T-cell (primary cell): ENCODE data around the gene STARD3. TPM values are rescaled to one million over a fixed set of nuclear protein-coding genes. Genes with fewer than 3 reads are reported as not detected.

Experiments
- ATAC-seq, 4 experiments: fragments of 200-7000 bp in 3 of 4; fragments of 150-1000 bp in 1 of 4; cut with Tn5 transposase; replicated peaks in 1 of 4; 1 replicate in 3 of 4; 2 replicates in 1 of 4; pipeline ENCODE4 v1.10.0; 2021; ENCODE audit warnings: moderate library complexity in 3 of 4, mild to moderate bottlenecking in 2 of 4, moderate number of reproducible peaks in 1 of 4
- CTCF ChIA-PET, 2 donors: fragments of 300-600 bp; sonication (Branson Sonifier 250); formaldehyde crosslinking; loops; one replicate each; lab custom pipeline; 2022; ENCODE audit warnings: antibody characterized with exemption in 2 of 2; lab: Charles Lee
- POLR2A ChIA-PET, 2 donors: fragments of 300-600 bp; sonication (Branson Sonifier 250); formaldehyde crosslinking; loops; one replicate each; lab custom pipeline; 2022; ENCODE audit warnings: antibody characterized with exemption in 2 of 2; lab: Charles Lee
- DNase-seq, 35 experiments: peaks; one replicate each; pipeline versions ENCODE4 v3.0.0 to v3.0.0-alpha.2; 2013 to 2023
- H3K27ac ChIP-seq: one replicate; pipeline ENCODE4 v1.5.1; 2013; ENCODE audit warnings: low read length
- H3K27me3 ChIP-seq, 2 experiments: replicated peaks in 1 of 2; 1 replicate in 1 of 2; 2 replicates in 1 of 2; pipeline versions ENCODE4 v1.6.1 to v1.7.0; 2013; ENCODE audit warnings: low read length in 1 of 2, mixed read lengths in 1 of 2; ENCODE audit not compliant: control insufficient read depth in 2 of 2, insufficient read depth in 2 of 2; ENCODE audit errors: extremely low read depth in 1 of 2
- H3K36me3 ChIP-seq, 2 donors: 1 replicate in 1 of 2; 2 replicates in 1 of 2; pipeline versions ENCODE4 v1.6.1 to v1.7.0; 2013; ENCODE audit warnings: low read length in 1 of 2; ENCODE audit not compliant: control insufficient read depth in 2 of 2, insufficient read depth in 1 of 2; ENCODE audit errors: extremely low read depth in 1 of 2
- H3K4me1 ChIP-seq, 2 experiments: 1 replicate in 1 of 2; 2 replicates in 1 of 2; pipeline versions ENCODE4 v1.6.1 to v1.7.0; 2013; ENCODE audit warnings: low read length in 2 of 2, mixed read lengths in 1 of 2; ENCODE audit not compliant: insufficient read depth in 2 of 2, control insufficient read depth in 1 of 2; ENCODE audit errors: extremely low read depth in 1 of 2
- H3K4me3 ChIP-seq, 2 donors: 1 replicate in 1 of 2; 2 replicates in 1 of 2; pipeline versions ENCODE4 v1.5.1 to v1.7.0; 2013; ENCODE audit warnings: mild to moderate bottlenecking in 2 of 2, low read length in 1 of 2, moderate library complexity in 1 of 2; ENCODE audit not compliant: control insufficient read depth in 1 of 2; ENCODE audit errors: extremely low read depth in 1 of 2
- H3K9me3 ChIP-seq: 2 replicates; pipeline ENCODE4 v1.7.0; 2013
- H3K27ac Mint-ChIP-seq, 2 donors: one replicate each; pipeline ENCODE4 v1.8.0; 2020 to 2021; ENCODE audit warnings: mild to moderate bottlenecking in 2 of 2, mixed read lengths in 2 of 2
- H3K27me3 Mint-ChIP-seq, 2 donors: one replicate each; pipeline ENCODE4 v1.8.0; 2021 to 2022; ENCODE audit warnings: mixed read lengths in 2 of 2
- H3K36me3 Mint-ChIP-seq: one replicate; pipeline ENCODE4 v1.8.0; 2021; ENCODE audit warnings: mixed read lengths
- H3K4me1 Mint-ChIP-seq, 3 donors: one replicate each; pipeline ENCODE4 v1.8.0; 2020 to 2022; ENCODE audit warnings: mixed read lengths in 3 of 3, mild to moderate bottlenecking in 1 of 3
- H3K4me3 Mint-ChIP-seq, 3 donors: one replicate each; pipeline ENCODE4 v1.8.0; 2020 to 2022; ENCODE audit warnings: mild to moderate bottlenecking in 3 of 3, mixed read lengths in 3 of 3, moderate library complexity in 3 of 3
- H3K9me3 Mint-ChIP-seq, 3 donors: one replicate each; pipeline ENCODE4 v1.8.0; 2020 to 2022; ENCODE audit warnings: mixed read lengths in 3 of 3
- WGBS: methylation state at CpG from one replicate; pipeline ENCODE4 v1.1.5; 2013; ENCODE audit warnings: missing lambda C conversion rate; ENCODE audit not compliant: insufficient coverage; 5-methylcytosine and 5-hydroxymethylcytosine counted together
- total RNA-seq, 35 experiments: library from RNA in 6 of 35; stranded (reverse) in 6 of 35; fragments of 120-200 nt in 1 of 35; gene quantifications; one replicate each; pipeline versions ENCODE4 v1.2.1 to v1.2.4 and lab custom pipeline; 2013 to 2026

Gene STARD3
- total RNA-seq, 5 donors from 2014 or later (not counting 1 experiment from before 2014, with no cell fraction given) = 81.3 to 146 (median 99.7) TPM

DNA sequence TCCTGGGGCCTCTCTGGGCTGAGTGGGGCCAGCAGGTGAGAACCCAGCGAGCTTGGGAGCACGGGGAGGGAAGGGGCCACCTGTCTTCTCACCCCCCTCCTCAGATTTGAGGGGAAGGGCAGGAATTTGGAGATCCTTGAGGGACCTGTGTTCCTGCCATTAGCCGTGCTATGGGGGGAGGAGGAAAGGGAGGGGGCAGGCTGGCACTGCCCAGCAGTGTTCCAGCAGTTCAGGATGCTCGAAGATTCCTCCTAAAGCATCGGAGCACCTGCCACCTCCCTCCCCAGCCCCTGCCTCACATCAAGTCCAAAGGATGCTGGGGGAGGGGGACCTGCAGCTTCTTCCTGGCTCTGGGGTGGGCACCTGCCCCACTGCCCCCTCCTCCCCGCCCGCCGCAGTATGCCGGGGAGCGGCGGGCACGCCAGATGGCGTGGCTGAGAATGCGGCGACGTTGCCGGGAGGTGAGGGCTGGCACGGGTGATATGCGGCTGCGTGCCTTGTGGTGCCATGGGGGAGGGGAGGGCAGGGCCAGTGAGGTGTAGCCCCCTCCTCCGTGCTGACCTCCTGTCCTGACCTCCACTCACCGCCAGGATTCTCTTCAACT lies 24.6 kb upstream of the STARD3 start:
- no peaks in the 10 kb centered on the region for H3K36me3 ChIP-seq
- ATAC-seq (no peak), DNase-seq (no peak)
- peaks cover 11 to 71% of the 10 kb centered on the region in 2 experiments for H3K27me3 ChIP-seq
- WGBS = 60% methylated on average over 1 of the region's 22 CpGs
- Mint-ChIP-seq H3K4me1 (peaks cover 0 to 3% (median 2%) of the 10 kb centered on the region in 3 donors), H3K36me3 (no peaks in the 10 kb centered on the region), H3K27me3 (peaks cover 35 to 38% of the 10 kb centered on the region in 2 donors), H3K9me3 (no peaks in the 10 kb centered on the region), H3K4me3 (no peak overlapping the region), H3K27ac (no peak overlapping the region)
- H3K4me1 ChIP-seq = peaks cover 2 to 11% of the 10 kb centered on the region in 2 experiments
- no peak overlapping the region for H3K4me3 ChIP-seq
- POLR2A ChIA-PET = interaction anchor here in 1 of 2 donors (0.7 kb wide), 1 partner anchor 28 kb away, joined by 4 read pairs; no protein-coding TSS in a partner anchor
- H3K27ac ChIP-seq = no peak overlapping the region
- H3K9me3 ChIP-seq = no peaks in the 10 kb centered on the region
- CTCF ChIA-PET = interaction anchor here in 1 of 2 donors (0.6 to 0.9 kb wide), 2 partner anchors 9 to 204 kb away, joined by 3 read pairs; no protein-coding TSS in a partner anchor

GRCh38 chr17:39612935-39613464 lies 23.9 kb upstream of the STARD3 start:
- DNase-seq (no peak), ATAC-seq (no peak)
- 78% methylated on average over 5 of the region's 7 CpGs for WGBS
- no peaks in the 10 kb centered on the region for H3K9me3 Mint-ChIP-seq
- no peak overlapping the region for H3K4me3 ChIP-seq
- no peak overlapping the region for H3K27ac Mint-ChIP-seq
- peaks cover 0 to 2% (median 2%) of the 10 kb centered on the region in 3 donors for H3K4me1 Mint-ChIP-seq
- no peak overlapping the region for H3K4me3 Mint-ChIP-seq
- POLR2A ChIA-PET = no interaction called here
- CTCF ChIA-PET = interaction anchor here (0.6 to 0.9 kb wide), 3 partner anchors 9 to 203 kb away, joined by 3 to 4 read pairs (median 3); no protein-coding TSS in a partner anchor
- no peaks in the 10 kb centered on the region for H3K36me3 ChIP-seq
- peaks cover 34 to 36% of the 10 kb centered on the region in 2 donors for H3K27me3 Mint-ChIP-seq
- no peaks in the 10 kb centered on the region for H3K36me3 Mint-ChIP-seq
- peaks cover 2 to 7% of the 10 kb centered on the region in 2 experiments for H3K4me1 ChIP-seq
- no peak overlapping the region for H3K27ac ChIP-seq
- H3K27me3 ChIP-seq = peaks cover 11 to 67% of the 10 kb centered on the region in 2 experiments
- H3K9me3 ChIP-seq = no peaks in the 10 kb centered on the region

DNA sequence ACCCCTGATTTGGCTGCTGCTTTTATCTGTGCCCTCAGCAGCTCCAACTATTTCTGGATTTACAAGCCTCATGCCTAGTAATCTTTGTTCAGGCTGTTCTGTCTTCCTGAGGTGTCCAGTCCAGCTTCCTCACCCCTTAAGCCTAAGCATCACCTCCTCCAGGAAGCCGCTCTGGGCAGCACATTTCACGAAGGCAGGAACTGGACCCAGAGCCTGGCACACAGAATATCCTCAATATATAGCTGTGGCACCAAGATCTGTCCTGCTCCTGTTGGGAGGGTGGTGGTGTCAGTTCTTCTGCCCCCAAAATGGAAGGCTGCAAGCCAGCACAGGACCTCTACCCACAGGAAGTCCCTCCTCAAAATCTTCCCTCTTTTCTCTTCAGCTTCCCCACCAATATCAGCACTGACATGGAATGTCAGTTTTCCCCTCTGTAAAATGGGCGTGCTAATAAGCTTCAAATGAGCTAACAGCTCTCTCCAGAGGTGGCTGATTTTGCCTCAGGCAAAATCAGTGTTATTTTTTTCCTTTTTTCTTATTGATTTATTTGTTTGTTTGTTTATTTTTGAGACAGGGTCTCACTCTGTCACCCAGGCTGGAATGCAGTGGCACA lies 22.3 kb upstream of the STARD3 start:
- CTCF ChIA-PET = interaction anchor here in 1 of 2 donors (0.7 kb wide), 1 partner anchor 247 kb away, joined by 5 read pairs; no protein-coding TSS in a partner anchor

DNA sequence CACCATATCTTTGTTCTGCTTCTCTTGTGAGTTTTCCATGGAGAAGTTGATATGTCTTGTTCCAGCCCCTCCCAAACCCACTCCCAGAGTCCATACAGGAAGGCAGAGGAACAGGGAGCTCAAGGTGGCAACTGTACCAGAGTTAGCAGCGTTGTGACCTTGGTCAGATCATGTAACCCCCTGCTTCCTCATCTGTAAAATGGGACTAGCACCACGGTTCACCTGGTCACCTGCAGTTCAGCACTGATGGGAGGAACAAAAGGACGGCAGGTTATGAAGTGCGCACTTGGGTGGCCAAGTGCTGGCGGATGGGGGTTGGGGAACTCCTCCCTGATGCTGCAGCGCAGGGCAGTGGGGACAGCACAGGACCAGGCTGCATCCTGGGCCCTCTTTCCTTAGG lies 21.5 kb upstream of the STARD3 start:
- no peak for ATAC-seq
- Mint-ChIP-seq H3K9me3 (no peaks in the 10 kb centered on the region), H3K4me3 (no peak overlapping the region), H3K27me3 (peaks cover 19 to 22% of the 10 kb centered on the region in 2 donors), H3K27ac (no peak overlapping the region), H3K4me1 (peaks cover 0 to 5% (median 2%) of the 10 kb centered on the region in 3 donors), H3K36me3 (no peaks in the 10 kb centered on the region)
- ChIA-PET POLR2A (interaction anchor here (0.6 to 0.7 kb wide), 2 partner anchors 16 to 692 kb away, joined by 3 read pairs; no protein-coding TSS in a partner anchor), CTCF (no interaction called here)
- no peak overlapping the region for H3K27ac ChIP-seq
- H3K27me3 ChIP-seq = peaks cover 2 to 54% of the 10 kb centered on the region in 2 experiments
- no peak for DNase-seq
- no peak overlapping the region for H3K4me3 ChIP-seq
- no peaks in the 10 kb centered on the region for H3K36me3 ChIP-seq
- peaks cover 2 to 14% of the 10 kb centered on the region in 2 experiments for H3K4me1 ChIP-seq
- H3K9me3 ChIP-seq = no peaks in the 10 kb centered on the region
- WGBS = 53% methylated on average over 4 of the region's 6 CpGs

More for the DNA sequence above, 22.3 kb upstream of the STARD3 start:
- WGBS = no CpG with 5 or more reads among the region's 3 CpGs
- Histone ChIP-seq H3K27ac (no peak overlapping the region), H3K27me3 (peaks cover 4 to 60% of the 10 kb centered on the region in 2 experiments), H3K9me3 (no peaks in the 10 kb centered on the region), H3K4me1 (peaks cover 2 to 14% of the 10 kb centered on the region in 2 experiments), H3K36me3 (no peaks in the 10 kb centered on the region), H3K4me3 (no peak overlapping the region)
- POLR2A ChIA-PET = interaction anchor here (0.6 to 0.7 kb wide), 2 partner anchors 16 to 691 kb away, joined by 3 read pairs; no protein-coding TSS in a partner anchor
- Mint-ChIP-seq H3K27ac (no peak overlapping the region), H3K4me1 (peaks cover 0 to 5% (median 2%) of the 10 kb centered on the region in 3 donors), H3K36me3 (no peaks in the 10 kb centered on the region), H3K9me3 (no peaks in the 10 kb centered on the region), H3K27me3 (peaks cover 22 to 23% of the 10 kb centered on the region in 2 donors), H3K4me3 (no peak overlapping the region)
- no peak for ATAC-seq
- no peak for DNase-seq

DNA sequence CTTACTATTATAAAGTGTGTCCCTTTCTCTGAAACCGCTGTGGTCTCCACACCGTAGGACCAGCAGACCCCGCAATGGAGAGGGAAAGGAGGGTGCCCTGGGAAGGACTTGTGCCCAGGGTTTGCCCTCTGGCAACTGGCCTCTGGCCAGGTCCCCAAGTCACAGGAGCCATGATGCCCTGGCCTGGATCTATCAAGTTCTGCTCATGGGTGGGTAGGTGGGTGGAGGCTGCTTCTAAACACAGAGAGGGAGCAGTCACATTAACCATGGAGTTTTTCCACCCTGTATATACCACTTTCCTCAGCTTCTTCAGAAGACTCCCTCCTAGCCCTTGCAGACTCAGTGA lies 19.9 kb upstream of the STARD3 start:
- Mint-ChIP-seq H3K27ac (no peak overlapping the region), H3K27me3 (peaks cover 15 to 18% of the 10 kb centered on the region in 2 donors), H3K9me3 (no peaks in the 10 kb centered on the region), H3K4me1 (peaks cover 4 to 10% (median 6%) of the 10 kb centered on the region in 3 donors), H3K4me3 (peak overlapping the region; percentile 13 to 84 (median 59)), H3K36me3 (no peaks in the 10 kb centered on the region)
- DNase-seq (no peak), ATAC-seq (no peak)
- H3K27ac ChIP-seq = no peak overlapping the region
- H3K27me3 ChIP-seq = peaks cover 2 to 50% of the 10 kb centered on the region in 2 experiments
- peak overlapping the region; percentile 33 to 40 for H3K4me3 ChIP-seq
- POLR2A ChIA-PET = no interaction called here
- H3K4me1 ChIP-seq = peaks cover 2 to 22% of the 10 kb centered on the region in 2 experiments
- 85% methylated on average over 3 of the region's 3 CpGs for WGBS
- H3K36me3 ChIP-seq = no peaks in the 10 kb centered on the region
- CTCF ChIA-PET = no interaction called here
- no peaks in the 10 kb centered on the region for H3K9me3 ChIP-seq
